Transverse colon (tissue), 4 donors: ENCODE measurements around the gene C3AR1.

ENCODE experiments used
- CTCF ChIP-seq, 5 experiments: fragments of 200-600 bp in 3 of 5; fragments of 450-650 bp in 2 of 5; sonication (generic) in 3 of 5; IDR thresholded peaks; 1 replicate in 2 of 5; 2 replicates in 3 of 5; pipeline ENCODE4 v1.5.1; 2016 to 2017; ENCODE audit warnings: antibody characterized with exemption in 5 of 5, inconsistent platforms in 3 of 5, mild to moderate bottlenecking in 2 of 5, moderate library complexity in 1 of 5
- POLR2A ChIP-seq: fragments of 450-650 bp; IDR thresholded peaks from one replicate; pipeline ENCODE4 v1.6.1; 2016; ENCODE audit warnings: antibody characterized with exemption, mild to moderate bottlenecking, moderate library complexity
- POLR2AphosphoS5 ChIP-seq, 3 donors: sonication (generic); formaldehyde crosslinking; IDR thresholded peaks; one replicate each; pipeline ENCODE4 v1.6.1; 2016; ENCODE audit warnings: antibody characterized with exemption in 3 of 3

- TF ChIP-seq CTCF (IDR thresholded peaks at IDR 0.05) (no peak), POLR2AphosphoS5 (IDR thresholded peaks at IDR 0.05) (no peak), POLR2A (no peak)
These were observed 54.8 kb downstream of the C3AR1 start for GRCh38 chr12:8011331-8011730.
